OCI-M1 (cell line): ENCODE data around the gene GPR18.
"Not testable (repeated sequence)": the region's sequence is repeated elsewhere in the genome, so short reads cannot be mapped to it uniquely, and the experiment has no call there.

ENCODE experiments used
- DNase-seq: peaks from one replicate; lab custom pipeline; 2025; lab: John Stamatoyannopoulos, UW

Gene GPR18

GRCh38 chr13:99266827-99267226, 8.6 kb upstream of the GPR18 start:
- no peak for DNase-seq

GRCh38 chr13:99265821-99266426, 7.7 kb upstream of the GPR18 start:
- peak; percentile 71 for DNase-seq

GRCh38 chr13:99265162-99265800, 7.1 kb upstream of the GPR18 start:
- DNase-seq = no peak

- no peak for DNase-seq
Observed at GRCh38 chr13:99264051-99264450, 5.9 kb upstream of the GPR18 start.

- DNase-seq = no peak
Observed at GRCh38 chr13:99263126-99263785, 5.1 kb upstream of the GPR18 start.

GRCh38 chr13:99261059-99261458, 2.9 kb upstream of the GPR18 start:
- no peak for DNase-seq

- no peak for DNase-seq
Observed at GRCh38 chr13:99260216-99260615, 2.0 kb upstream of the GPR18 start.

DNA sequence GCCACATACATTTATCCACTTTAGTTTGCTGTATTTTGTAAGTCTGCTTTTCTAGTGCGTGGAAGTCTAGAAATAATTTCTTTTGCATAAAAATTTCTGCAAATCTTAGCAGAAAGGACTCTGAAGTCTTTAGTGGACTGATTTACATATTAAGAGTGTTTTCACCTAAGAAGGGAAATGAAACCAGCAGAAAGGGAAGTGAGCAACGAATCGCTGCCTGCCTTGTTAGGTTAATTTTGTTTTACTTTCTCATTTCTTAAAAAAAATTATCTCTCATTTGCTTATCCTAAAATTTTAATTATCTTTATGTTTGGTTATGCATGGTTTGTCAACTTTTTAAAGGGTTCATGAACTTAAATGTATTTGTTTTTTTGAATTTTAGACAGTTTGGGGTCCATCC, 767 bp upstream of the GPR18 start:
- peak; percentile 26 for DNase-seq

DNA sequence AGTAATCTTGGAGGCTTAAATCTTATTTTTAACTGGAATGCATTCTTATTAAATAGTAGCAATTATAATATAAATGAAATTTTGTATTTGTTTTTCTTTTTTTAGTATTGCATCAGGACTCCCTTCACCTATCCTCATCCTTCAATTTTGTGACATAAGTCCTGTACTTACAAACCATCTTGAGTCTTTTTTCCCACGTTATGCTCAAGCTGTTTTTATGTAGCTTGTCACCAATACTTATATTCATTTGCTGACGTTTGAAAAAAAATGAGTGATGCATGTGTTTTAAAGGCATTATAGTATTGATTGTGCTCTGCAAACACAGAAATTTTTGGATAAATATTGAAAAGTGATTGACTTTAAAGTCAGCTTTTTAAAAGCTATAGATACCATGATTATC, 888 bp downstream of the GPR18 start:
- DNase-seq = no peak

DNA sequence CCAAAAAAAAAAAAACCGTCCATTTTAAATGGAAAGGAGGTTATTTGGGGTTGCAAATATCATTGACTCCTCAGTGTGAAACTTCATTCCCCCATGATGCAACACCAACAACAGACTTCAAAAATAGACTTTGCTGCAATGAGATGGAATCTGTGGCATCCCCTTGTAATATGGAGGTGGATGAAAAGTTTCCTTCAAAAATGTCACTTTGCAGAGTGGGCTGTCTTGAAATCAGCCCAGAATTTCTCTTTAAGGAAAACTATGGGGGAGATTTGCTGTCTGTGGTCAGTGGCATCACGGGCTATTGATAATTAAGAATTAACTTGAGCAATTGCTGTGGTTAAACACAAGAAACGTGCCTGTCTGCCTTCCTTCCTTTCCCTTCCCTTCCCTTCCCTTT, 1.5 kb downstream of the GPR18 start:
- peak; percentile 18 for DNase-seq

DNA sequence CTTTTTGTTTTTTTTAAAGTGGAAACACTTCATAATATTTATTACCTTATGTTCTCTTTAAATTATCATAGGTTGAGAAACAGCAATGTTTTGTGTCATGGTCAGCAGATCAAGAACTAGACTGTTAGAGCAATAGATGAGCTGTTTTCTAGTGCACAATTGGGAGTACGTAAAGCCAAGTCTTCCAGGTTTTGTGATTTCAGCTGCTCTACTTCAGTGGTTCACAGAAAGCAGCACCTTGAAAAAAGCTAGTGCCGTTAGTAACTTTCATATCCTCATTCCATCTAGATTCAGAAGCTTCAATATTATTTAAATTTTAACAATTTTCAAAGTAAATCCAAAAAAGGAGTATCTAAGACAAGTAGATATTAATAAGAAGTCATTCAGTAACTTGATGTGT, 1.9 kb downstream of the GPR18 start:
- DNase-seq = no peak

DNA sequence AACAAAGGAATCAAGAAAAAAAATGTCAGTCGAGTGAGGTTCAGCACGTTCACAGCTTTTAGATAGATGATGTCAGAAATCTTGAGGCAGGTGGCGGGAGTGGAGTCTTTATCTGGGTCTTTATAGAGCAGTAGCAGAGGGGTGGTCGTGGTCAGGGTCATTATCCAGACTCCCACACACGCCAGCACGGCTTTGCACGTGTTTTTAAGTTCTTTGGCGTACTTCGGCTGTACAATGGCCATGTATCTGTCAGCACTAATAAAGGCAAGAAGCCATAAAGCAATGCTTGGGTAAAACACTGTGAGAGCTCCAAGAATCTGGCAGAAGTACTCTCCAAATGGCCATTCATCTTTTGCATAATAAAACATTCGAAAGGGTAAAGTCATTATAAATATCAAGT, 2.9 kb downstream of the GPR18 start:
- no peak for DNase-seq

- DNase-seq = no peak
Observed at GRCh38 chr13:99254830-99255229, 3.3 kb downstream of the GPR18 start.

- DNase-seq = no peak
Observed at GRCh38 chr13:99251921-99252320, 6.3 kb downstream of the GPR18 start.

DNA sequence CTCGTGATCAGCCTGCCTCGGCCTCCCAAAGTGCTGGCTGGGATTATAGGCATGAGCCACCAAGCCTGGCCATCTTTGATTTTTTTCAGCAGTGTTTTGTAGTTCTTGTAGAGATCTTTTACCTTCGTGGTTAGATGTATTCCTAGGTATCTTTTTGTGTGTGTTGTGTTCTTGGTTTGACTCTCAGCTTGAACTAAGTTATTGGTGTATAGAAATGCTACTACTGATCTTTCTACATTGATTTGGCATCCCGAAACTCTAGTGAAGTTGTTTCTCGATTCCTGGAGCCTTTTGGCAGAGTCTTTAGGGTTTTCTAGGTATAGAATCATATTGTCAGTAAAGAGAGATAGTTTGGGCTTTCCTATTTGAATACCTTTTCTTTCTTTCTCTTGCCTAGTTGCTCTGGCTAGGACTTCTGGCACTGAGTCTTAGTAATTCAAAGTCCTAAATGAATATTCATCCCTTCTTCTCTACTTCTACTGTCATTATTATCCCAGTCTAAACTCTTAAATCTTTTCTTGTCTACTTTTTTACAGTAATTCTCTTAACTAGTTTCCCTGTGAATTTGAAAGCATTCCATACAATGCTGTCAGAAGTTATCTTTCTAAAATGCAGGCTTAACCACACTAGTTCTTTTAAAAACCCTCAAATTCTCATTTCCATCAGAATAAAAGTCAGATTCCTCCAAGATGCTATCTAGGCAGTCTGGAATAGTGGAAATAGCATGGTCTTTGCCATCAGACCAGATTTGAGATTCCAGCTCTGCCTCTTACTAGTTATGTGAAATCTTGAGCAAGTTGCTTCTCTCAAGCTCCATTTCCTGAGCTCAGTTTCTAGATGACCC, 7.0 kb downstream of the GPR18 start:
- DNase-seq = no peak

- DNase-seq = not testable (repeated sequence)
Observed at GRCh38 chr13:99249606-99250005, 8.6 kb downstream of the GPR18 start.

DNA sequence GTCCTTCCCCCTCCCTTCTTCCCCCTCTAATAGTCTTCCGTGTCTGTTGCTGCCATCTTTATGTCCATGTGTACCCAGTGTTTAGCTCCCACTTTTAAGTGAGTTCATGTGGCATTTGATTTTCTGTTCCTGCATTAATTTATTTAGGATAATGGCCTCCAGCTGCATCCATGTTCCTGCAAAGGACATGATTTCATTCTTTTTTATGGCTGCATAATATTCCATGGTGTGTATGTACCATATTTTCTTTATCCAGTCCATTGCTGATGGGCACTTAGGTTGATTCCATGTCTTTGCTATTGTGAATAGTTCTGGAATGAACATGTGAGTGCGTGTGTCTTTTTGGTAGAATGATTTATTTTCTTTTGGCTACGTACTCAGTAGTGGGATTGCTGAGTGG, 9.0 kb downstream of the GPR18 start:
- not testable (repeated sequence) for DNase-seq

DNA sequence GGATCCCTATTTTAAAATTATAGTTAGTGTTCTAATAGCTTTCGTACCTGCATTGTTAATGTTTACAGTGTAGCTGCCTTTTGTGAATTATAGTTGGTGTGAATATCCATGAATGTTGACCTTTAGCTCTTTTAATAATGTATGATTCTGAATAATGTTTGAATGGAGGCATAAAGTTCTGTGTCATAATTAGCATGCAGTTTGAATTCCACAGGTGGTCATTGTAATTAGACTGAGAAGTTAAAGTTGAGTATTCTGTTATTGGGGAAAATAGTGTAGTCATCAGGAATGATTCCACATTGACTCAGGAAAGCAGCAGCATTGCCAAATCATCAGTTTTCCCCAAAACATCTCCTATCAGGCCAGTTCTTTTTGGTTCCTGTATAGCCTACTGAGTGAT, 12.1 kb downstream of the GPR18 start:
- no peak for DNase-seq

DNA sequence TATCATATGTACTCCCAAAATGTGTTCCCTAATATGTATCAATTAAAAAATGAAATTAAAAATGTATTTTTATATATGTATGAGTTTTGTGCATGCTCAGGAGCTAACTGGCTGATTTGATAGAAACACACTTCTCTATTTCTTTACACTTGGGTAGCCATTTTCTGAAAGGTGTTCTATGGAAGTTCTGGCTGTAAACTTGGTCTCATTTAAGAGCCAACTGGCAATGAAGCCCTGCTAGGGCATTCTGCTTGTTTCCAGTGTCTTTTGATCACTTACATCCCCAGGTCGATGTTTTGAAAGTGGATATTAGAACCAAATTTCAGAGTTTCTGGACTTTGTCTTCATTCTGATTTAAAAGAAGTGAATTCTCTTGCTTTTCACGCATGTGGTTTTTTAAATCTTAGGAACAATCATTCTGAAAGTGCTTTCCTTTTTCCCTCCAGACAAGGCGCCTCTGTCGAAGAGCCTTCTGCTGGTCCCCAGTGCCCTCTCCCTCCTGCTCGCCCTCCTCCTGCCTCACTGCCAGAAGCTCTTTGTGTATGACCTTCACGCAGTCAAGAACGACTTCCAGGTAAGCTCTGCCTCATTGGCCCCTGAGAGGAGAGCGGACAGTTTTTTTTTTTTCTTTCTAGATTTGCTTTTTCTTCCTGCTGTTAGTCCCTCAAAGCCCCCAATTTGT, 20.1 kb downstream of the GPR18 start:
- DNase-seq = no peak

- peak; percentile 90 for DNase-seq
Observed at GRCh38 chr13:99231721-99232120, 26.5 kb downstream of the GPR18 start.

DNA sequence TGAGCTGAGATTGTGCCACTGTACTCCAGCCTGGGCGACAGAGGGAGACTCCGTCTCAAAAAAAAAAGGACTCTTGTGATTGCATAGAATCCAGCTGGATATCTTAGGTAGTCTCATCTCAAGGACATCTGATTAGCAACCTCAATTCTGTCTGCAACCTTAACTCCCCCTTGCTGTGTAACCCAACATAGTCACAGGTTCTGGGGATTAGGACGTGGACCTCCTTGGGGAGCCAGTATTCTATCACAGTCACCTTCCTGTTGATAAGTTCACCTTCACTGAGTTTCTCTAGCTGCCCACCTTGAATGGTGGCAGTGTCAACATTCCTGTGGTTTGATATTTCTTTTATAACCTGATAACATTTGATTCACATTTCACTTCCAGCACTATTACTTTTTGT, 27.2 kb downstream of the GPR18 start:
- DNase-seq = no peak

GRCh38 chr13:99230588-99230987, 27.6 kb downstream of the GPR18 start:
- DNase-seq = not testable (repeated sequence)
